Activated CD8-positive, alpha-beta memory T cell treated with anti-CD3 and anti-CD28 coated beads for 48 hours (primary cell): ENCODE measurements around the gene WDR45B.

Experiments used
- DNase-seq, 3 experiments: peaks; one replicate each; pipeline ENCODE4 v3.0.0-alpha.2; 2020; ENCODE audit warnings: low read depth in 2 of 3, low spot score in 2 of 3

Gene WDR45B

GRCh38 chr17:82601447-82602000, 46.7 kb downstream of the WDR45B start:
- DNase-seq = no peak

- DNase-seq = no peak
These were observed 47.4 kb downstream of the WDR45B start for GRCh38 chr17:82600731-82601446.

- no peak for DNase-seq
These were observed 48.3 kb downstream of the WDR45B start for GRCh38 chr17:82599674-82600661.

- DNase-seq = no peak
These were observed 49.8 kb downstream of the WDR45B start for GRCh38 chr17:82598256-82599119.

GRCh38 chr17:82596837-82597672, 51.2 kb downstream of the WDR45B start:
- no peak for DNase-seq

- DNase-seq = no peak
These were observed 51.9 kb downstream of the WDR45B start for GRCh38 chr17:82596296-82596695.

- no peak for DNase-seq
These were observed 52.4 kb downstream of the WDR45B start for GRCh38 chr17:82595893-82596292.

- DNase-seq = no peak
These were observed 53.7 kb downstream of the WDR45B start for GRCh38 chr17:82594571-82594970.

GRCh38 chr17:82593590-82594087, 54.6 kb downstream of the WDR45B start:
- no peak for DNase-seq

GRCh38 chr17:82592767-82593589, 55.3 kb downstream of the WDR45B start:
- DNase-seq = peak in 1 of 3 experiments; percentile 21

- DNase-seq = no peak
These were observed 55.9 kb downstream of the WDR45B start for GRCh38 chr17:82592289-82592766.

GRCh38 chr17:82590881-82591539, 57.2 kb downstream of the WDR45B start:
- no peak for DNase-seq

GRCh38 chr17:82590216-82590615, 58.0 kb downstream of the WDR45B start:
- DNase-seq = no peak

GRCh38 chr17:82589851-82590180, 58.4 kb downstream of the WDR45B start:
- no peak for DNase-seq

GRCh38 chr17:82588266-82589175, 59.7 kb downstream of the WDR45B start:
- no peak for DNase-seq

GRCh38 chr17:82587234-82588086, 60.8 kb downstream of the WDR45B start:
- no peak for DNase-seq
